Islet precursor cell (in vitro differentiated cells): ENCODE measurements around the gene PLK3.
A peak's percentile ranks its signal among the peaks of the same experiment; 100 is the strongest.
"Not testable (repeated sequence)": the region's sequence is repeated elsewhere in the genome, so short reads cannot be mapped to it uniquely, and the experiment has no call there.

Experiments
- DNase-seq: peaks from one replicate; pipeline ENCODE4 v3.0.0-alpha.2; 2018

Gene PLK3

DNA sequence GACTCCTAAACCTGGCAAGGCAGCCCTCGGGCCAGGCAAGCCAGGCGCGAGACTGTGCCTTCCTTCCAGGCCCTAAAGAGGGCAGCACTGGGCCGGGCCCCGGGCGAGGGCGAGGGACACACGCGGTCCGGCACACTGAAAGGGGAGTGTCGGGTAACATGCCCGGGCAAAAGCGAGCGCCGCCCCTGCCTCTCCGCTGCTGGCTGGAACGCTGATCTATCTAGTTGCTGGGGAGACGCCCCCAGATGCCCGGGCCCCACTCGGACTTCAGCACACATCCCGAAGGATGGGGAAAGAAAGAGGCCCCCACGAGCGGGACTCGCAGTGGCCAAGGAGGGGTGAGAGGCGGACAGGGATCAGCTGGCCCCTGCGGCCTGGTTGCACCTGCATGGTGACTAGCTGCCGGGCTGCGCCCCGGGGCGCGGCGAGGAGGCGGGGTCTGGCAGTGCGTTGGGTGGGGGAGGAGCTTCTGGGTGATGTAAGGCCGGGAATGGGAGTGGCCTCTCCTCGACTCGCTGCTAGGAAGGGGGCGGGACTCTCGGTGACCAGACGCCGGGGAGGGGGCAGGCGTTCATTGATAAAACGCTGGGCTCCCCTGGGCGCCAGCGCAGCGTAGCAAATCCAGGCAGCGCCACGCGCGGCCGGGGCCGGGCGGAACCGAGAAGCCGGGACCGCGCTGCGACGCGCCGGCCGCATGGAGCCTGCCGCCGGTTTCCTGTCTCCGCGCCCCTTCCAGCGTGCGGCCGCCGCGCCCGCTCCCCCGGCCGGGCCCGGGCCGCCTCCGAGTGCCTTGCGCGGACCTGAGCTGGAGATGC is at the start of gene PLK3:
Gene PLK3 (plus strand): TSS at position 608 of the 815 bp plus-strand sequence. CDS start 87 bp downstream, at position 695.
- DNase-seq, result peak; percentile 99

DNA sequence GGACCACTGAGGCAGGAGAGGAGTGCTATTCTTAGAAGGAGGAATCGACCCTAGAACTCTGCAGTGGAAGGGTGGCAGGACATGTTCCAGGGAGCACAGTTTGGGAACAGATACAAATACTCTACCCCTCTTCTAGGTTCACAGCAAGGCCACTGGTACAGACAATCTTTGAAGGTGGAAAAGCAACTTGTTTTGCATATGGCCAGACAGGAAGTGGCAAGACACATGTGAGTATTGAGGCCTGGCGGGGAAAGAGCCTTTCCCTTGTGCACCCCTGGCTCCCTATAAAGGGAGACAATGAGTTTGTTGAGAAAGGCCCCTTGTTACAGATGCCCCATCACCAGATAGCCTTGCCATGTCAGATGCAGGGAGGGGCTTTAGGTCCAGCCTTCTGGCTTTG is 42.8 kb upstream of the PLK3 start:
- no peak for DNase-seq

DNA sequence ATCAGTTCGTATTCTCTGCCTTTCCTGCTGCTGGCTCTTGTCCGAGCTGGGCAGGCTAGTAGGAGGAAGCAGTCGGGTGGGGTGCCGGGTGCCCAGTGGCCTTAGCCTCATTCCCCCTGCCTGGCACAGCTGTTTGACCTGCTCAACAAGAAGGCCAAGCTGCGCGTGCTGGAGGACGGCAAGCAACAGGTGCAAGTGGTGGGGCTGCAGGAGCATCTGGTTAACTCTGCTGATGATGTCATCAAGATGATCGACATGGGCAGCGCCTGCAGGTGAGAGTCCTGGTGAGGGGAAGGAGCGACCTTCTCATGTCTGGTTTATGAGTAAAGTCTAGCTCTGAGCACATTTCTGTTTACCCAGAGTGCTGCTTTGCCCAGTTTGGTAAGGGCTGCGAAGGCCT is 41.1 kb upstream of the PLK3 start:
- no peak for DNase-seq

DNA sequence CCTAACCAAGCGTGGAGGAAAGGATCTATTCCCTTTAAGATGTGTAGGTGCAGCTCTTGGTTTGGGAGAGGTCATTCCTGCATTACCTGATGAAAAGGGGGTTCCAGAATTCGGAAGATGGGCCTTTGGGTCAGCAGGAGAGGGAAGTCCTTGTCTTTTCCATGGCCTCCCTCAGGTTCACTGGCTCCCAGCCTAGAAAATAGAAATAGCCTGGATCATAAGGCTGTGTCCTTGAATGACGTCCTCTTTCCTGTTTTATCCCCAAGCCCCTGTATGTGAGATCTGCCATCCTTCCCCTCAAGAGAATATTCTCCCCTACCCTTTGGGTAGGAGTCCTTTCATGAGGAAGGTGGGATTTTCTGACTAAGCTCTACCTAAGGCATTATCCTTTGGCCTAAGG is 39.3 kb upstream of the PLK3 start:
- DNase-seq, result no peak

DNA sequence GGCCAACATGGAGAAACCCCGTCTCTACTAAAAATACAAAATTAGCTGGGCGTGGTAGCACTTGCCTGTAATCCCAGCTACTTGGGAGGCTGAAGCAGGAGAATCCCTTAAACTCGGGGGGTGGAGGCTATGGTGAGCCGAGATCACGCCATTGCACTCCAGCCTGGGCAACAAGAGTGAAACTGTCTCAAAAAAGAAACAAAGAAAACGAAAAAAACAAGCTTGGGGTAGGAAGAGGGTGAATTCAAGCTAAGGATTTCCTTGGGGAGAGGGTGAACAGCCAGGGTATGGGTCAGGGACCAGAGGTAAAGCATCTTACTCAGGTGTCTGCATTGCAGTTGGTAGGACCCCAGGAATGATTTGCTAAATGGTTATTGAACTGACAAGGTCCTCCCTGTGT is 33.8 kb upstream of the PLK3 start:
- DNase-seq, result not testable (repeated sequence)

DNA sequence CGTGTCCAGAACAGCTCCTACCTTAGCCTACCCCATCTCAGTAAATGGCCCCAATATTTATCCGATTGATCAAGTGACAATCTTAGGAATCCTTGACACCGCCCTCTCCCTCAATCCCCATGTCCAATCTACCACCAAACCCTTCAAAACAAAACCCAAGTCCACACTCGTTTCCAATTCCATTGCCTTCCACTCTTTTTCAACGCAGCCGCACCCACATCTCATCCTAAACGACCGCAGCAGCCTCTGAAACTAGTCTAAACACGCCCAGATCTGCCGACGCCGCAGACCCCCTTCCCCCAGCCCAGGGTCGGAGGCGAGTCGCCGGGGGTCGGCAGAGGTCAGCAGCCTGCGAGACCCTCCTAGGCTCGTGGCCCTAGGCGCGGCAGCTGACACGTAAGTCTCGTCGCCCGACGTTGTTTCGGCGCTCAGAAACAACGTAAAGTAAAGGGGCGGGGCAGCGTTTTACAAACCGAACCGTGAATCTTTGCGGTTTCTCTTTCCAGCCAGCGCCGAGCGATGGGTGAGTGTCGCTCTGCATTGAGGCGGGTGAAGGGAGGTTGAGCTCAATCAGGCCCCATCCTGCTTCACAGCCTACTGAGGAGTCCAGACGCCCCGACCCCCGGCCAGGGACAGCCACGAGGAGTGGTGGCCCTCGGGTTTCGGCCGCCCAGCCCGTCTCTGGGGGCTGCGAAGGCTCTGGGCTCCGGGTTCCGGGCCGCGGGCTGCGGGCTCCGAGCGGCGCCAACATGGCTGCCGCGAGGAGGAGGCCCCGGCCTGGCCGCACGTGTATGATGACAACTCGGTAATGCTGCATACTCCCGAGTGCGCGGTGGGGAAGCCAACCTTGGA is 24.9 kb upstream of the PLK3 start, which contains the start of gene RPS8:
Gene RPS8 (plus strand): TSS at position 463 of the 852 bp plus-strand sequence. CDS start 57 bp downstream, at position 520.
- peak; percentile 96 for DNase-seq

DNA sequence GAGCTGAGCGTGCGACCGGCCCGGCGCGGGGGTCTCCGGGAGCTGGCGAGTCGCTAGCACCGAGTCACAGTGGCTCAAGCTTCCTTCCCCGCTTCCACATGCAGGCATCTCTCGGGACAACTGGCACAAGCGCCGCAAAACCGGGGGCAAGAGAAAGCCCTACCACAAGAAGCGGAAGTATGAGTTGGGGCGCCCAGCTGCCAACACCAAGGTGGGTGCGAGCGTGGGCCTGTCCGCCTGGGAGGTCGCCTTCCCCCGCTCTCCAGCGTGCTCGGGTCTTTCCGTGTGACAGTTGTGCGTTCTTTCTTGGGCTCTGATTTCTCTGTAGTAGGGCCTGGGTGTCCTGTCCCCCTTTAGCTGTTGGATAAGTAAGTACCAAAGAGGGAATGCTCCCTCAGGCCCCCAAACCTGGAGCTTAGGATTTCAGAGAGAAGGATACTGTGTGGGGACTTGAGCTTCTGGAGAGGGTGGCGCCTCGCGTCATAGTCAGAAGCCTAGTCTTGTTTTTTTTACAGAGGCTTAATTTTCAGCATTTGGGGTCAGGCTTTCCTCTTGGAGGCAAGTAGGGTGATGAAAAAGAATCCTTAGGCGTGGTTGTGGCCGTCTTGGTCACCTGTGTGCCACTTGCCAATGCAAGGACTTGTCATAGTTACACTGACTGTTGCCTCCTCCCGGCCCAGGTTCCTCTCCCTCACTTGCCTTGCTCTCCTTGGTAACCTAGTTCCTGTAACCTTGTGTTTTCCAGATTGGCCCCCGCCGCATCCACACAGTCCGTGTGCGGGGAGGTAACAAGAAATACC is 24.0 kb upstream of the PLK3 start:
- DNase-seq, result no peak

DNA sequence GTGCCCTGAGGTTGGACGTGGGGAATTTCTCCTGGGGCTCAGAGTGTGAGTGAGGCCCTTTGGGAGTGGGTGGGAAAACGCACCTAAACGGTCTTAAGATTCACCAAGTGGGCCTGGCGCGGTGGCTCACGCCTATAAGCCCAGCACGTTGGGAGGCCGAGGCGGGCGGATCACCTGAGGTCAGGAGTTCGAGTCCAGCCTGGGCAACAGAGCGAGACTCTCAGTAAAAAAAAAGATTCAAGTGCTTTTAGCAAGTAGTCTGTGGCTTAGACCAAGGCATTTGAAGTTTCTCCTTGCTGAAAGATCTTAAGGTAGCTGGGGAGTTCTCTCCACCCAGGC is 23.5 kb upstream of the PLK3 start:
- no peak for DNase-seq

DNA sequence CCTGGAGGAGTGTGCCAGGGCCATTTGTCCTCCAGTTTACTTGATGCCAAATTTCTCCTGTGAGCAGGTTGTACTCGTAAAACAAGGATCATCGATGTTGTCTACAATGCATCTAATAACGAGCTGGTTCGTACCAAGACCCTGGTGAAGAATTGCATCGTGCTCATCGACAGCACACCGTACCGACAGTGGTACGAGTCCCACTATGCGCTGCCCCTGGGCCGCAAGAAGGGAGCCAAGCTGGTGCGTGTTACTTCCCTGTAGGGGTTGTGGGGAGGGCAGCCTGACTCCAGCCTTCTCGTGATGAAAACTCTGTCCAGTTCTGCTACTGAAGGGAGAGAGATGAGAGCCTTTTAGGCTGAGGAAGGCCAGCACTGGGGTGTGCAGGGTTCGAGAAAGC is 22.6 kb upstream of the PLK3 start:
- no peak for DNase-seq

DNA sequence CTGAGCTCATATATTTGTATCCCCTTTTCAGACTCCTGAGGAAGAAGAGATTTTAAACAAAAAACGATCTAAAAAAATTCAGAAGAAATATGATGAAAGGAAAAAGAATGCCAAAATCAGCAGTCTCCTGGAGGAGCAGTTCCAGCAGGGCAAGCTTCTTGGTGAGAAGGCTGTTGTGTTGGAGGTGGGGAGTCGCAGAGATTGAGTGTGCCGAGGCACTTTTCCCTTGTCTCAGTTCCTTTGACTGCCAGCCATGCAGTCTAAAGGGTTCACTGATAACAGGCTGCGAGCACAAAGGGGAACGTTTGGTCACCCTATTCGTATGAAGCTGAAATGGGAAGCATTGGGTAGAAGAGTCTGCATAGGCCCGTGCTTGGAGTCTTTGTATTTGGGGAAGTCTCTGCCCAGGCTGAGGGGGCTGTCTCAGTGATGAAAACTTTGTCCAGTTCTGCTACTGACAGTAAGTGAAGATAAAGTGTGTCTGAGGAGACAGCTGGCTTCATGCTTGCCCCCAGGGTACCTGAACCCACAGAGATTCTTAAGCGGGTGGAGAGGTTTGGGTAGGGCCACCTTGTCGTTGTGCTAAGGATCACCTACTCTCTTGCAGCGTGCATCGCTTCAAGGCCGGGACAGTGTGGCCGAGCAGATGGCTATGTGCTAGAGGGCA is 22.1 kb upstream of the PLK3 start:
- DNase-seq, result no peak

DNA sequence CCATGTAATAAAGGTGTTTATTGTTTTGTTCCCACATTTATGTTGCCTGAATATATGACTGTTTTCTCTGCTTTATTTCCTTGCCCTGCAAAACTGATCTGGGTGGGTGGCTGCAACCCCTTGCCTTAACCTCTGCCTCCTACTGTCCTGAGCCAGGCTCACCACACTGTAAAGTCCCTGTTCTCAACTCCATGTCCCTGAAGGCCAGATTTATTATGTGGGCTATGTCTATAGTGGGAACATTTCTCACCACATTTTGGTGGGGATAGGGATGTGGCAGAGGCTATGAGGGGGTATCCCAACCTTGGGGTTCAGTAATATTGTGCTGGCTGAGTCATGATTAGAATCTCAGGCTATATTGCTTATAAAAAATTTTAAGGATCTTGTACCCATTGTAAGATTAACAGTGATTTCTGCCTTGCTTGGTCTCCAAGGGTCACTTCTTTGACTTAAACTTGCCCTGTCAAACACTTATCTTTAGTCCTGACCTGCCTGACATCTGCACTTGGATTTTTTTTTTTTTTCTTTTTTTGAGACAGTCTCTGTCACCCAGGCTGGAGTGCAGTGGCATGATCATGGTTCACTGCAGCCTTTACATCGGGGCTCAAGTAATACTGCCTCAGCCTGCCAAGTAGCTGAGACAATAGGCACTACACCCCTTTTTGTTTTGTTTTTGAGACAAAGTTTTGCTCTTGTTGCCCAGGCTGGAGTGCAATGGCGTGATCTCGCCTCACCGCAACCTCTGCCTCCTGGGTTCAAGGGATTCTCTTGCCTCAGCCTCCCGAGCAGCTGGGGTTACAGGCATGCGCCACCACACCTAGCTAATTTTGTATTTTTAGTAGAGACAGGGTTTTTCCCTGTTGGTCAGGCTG is 21.2 kb upstream of the PLK3 start:
- no peak for DNase-seq

DNA sequence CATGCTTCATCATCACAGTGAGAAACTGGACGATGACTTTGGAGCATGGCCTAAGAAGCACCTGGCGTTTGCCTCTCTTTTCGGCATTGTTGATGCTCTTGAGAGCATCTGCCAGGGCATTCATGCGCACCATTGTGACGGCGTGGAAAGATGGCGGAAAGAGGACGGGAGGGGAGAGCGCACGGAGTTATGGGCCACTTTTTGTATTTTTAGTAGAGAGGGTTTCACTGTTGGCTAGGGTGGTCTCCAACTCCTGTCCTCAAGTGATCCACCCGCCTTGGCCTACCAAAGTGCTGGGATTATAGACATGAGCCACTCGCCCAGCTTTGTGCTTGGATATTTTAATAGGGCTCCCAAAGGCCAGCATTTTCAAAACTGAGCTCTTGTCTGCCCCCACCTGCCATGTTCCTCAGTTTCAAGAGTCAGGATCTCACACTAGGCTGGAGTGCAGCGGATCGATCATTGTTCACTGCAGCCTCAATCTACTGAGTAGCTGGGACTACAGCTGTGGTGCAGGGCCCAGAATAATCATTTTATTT is 19.5 kb upstream of the PLK3 start:
- no peak for DNase-seq

DNA sequence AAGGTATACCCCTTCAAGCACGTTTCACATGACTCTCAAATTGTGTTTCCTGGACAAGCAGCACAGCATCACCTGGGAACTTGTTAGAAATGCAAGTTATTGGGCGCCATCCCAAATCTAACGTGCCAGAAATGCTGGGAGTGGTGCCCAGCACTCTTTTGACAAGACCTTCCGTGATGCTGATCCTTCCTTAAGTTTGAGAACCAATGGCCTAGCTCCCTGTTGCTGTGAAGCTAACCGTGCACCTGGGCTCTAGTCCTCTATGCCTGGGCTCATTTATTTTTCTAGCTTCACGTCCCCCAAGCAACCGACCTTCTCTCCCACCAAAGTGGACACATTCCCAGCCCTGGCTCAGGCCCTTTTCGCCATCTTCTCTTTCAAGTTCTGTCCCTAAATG is 16.5 kb upstream of the PLK3 start:
- no peak for DNase-seq

DNA sequence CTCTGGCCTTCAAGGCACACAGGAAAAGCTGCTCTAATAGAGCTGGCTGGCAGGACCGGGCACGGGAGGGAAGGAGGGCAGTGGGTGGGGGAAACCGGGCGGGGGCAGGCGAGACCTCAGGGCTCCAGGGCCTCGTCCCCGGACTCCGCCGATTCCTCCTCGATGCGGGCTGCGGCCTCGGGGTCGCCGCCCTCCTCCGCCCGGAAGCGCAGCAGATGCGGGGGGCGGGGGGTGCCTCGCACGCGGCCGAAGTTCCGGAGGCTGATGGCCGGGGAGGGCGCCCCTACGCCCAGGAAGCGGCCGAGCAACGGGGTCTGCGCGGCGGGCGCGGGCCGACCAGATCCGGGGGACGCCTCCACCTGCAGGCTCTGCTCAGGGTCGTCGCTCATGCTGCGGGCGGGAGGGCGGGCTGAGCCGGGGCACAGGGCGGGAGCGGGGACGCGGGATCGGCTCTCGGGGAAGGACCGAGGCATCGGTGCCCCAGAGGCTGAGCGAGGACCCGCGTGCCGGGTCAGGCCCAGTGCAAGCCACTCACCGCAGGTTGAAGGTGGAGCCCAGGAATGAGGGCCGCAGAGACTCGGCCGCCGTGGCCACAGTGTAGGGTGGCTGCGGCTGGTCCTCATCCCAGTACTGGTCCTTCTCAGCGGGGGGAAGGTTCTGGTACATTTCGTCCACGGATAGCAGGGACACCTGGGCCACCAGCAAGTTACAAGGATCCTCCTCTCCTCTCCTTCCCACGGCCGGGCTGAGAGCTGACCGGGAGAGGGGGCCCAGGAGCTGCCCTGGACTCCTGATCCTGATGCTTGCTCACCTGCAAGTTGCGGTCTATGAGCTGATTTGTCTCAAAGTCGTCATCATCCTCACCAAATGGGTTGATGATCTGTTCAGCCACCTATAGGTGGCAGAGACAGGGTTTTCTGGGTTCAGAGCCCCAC is 15.8 kb upstream of the PLK3 start:
- peak; percentile 74 for DNase-seq

DNA sequence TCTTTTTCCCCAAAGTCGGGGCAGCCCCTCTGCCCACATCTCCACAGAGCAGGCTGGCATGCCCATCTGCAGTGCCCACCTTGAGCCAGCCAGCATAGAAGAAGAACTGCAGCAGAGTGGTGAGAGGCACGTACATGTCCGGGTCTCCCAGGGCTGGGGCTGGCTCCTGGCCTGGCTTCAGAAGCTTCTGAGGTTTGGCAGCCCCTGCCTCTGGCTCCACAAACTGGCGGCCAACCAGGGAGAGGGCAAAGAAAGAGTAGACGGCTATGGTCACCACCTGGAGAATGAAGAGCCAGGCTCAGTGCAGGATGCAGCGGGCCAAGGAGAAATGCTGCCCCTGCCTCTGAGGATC is 15.2 kb upstream of the PLK3 start:
- no peak for DNase-seq

DNA sequence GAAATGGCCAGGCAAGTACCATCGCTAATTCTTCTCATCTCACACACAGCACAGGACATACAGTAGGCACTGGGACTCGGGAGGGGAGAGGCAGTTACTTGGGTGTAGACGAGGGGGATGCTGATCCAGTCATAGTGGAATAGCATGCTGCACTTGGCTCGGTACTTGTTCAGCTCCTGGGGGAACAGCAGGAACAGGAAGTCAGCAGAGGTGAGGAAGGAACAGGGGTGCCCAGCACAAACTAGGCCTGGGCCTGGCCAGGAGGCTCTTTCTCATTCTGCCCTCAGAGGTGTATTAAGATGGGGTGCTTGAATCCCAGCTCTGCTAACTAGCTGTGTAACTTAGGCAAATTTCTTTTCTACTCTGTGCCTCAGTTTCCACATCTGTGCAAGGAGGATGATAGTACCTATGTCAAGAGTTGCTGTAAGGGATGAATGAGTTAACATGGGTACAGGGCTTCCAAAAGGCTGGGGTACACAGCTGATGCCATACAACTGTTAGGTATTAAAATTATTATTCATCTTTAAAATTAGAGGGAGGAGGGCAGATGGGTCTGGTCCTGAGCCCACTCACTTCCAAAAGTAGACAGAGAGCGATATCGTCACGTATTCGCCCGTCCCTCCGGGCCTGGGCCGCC is 14.6 kb upstream of the PLK3 start:
- DNase-seq, result no peak

DNA sequence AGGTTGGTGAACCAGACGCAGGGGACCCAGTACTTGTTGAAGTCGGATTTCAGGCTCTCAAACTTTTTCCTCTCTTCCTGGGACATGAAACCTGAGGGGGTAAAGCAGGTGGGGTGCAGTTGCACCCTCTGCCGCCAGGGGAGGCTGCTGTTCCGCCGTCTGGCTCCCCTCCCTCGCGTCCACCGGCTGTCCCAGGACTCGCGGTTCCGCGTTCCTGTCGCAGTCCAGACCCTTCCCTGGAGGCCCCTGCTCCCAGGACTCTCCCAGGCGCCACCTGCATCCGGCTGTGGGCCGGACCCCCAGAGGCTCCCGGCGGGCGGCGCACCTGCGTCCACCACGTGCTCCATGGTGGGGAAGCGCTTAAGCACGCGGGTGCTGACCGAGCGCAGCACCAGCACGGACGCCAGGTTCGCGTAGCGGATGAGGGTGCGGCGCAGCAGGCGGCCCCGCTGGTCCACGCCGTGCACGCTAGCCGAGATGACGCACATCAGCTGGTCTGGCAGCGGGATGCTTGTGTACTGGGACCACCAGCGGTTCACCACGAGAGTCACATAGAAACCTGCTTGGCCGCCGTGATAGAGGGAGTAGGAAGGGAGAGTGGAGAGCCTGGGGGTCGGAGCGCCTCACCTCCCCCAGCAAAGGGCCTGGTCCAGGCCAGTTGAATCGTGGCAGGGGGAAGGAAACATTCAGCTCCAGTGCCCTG is 13.9 kb upstream of the PLK3 start:
- peak; percentile 95 for DNase-seq

DNA sequence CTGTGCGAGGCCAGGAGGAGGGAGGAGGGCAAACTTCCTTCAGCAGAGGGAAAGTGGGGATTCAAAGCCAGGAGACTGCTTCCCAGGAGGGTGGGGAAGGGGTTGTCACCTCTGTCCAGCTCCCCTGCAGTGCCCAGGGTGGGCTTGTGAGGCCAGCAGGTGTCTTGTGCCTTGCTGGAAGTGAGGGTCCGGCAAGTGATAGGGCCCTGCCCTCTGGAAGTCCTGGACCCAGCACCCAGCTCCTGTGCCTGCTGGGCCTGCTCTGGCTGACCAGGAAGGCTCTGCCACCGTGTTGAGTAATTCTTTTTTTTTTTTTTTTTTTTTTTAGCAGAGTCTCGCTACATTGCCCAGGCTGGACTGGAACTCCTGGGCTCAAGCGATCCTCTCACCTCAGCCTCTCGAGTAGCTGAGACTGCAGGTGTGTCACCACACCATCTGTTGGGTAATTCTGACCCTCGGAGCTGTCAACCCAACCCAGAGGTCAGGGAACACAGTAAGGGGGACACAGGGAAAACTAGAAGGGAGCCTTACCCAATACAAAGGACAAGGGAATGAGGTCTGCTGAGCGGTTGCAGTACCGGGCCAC is 13.2 kb upstream of the PLK3 start:
- DNase-seq, result peak; percentile 46

DNA sequence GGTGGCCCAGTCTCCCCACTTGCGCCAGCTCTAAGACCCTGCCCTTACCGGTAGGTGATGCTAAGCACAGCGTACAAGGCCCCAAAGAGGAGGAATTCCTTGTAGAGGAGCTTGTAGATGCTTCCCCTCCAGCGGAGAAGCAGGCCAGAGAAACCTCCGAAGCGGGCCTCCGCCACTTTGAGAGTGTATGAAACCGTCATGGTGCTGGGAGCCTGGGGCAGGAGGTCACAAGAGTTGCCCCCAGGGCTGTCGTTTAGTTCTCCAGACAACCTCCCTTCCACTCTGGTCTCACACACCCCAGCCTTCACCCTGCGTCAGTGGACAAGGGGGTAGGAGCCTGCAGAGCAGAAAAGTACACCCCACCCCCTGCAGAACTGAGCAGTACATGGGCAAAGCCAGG is 12.7 kb upstream of the PLK3 start:
- DNase-seq, result no peak
